DND-41 (cell line): ENCODE measurements around the gene LGALS3BP.

ENCODE experiments used
- CTCF ChIP-seq: IDR thresholded peaks from 2 replicates; pipeline ENCODE4 v1.5.1; 2012; ENCODE audit warnings: borderline replicate concordance, low read length, moderate library complexity, mild to moderate bottlenecking; ENCODE audit not compliant: poor library complexity, severe bottlenecking; ENCODE audit errors: extremely low read depth
- EZH2 ChIP-seq: IDR thresholded peaks from 3 replicates; pipeline ENCODE4 v1.6.1; 2012; ENCODE audit warnings: borderline replicate concordance, low read depth, mild to moderate bottlenecking, moderate library complexity, low read length, inconsistent platforms; ENCODE audit not compliant: severe bottlenecking

- no peak for TF ChIP-seq CTCF
- TF ChIP-seq EZH2: no peak
Measured at GRCh38 chr17:79000396-79001189, 20.9 kb upstream of the LGALS3BP start.
